Naive B cell (primary cell): ENCODE data around the gene CCNL2. TPM values are rescaled to one million over a fixed set of nuclear protein-coding genes. Genes with fewer than 3 reads are reported as not detected.
A peak's percentile ranks its signal among the peaks of the same experiment; 100 is the strongest.
"Not testable (repeated sequence)": the region's sequence is repeated elsewhere in the genome, so short reads cannot be mapped to it uniquely, and the experiment has no call there.

Experiments used
- ATAC-seq, 2 donors: fragments of 150-1000 bp; cut with Tn5 transposase; 2 replicates each; pipeline ENCODE4 v1.10.0; 2021; ENCODE audit warnings: low read depth in 2 of 2, mild to moderate bottlenecking in 2 of 2, moderate library complexity in 2 of 2
- DNase-seq: peaks from one replicate; pipeline ENCODE4 v3.0.0; 2022
- H3K27ac Mint-ChIP-seq, 6 donors: one replicate each; pipeline ENCODE4 v1.8.0; 2020 to 2022; ENCODE audit warnings: mild to moderate bottlenecking in 6 of 6, mixed read lengths in 6 of 6, moderate library complexity in 5 of 6, inconsistent platforms in 2 of 6
- H3K27me3 Mint-ChIP-seq, 3 donors: one replicate each; pipeline ENCODE4 v1.8.0; 2021 to 2022; ENCODE audit warnings: mixed read lengths in 3 of 3, mild to moderate bottlenecking in 1 of 3
- H3K36me3 Mint-ChIP-seq, 2 donors: one replicate each; pipeline ENCODE4 v1.8.0; 2020 to 2022; ENCODE audit warnings: mixed read lengths in 2 of 2, inconsistent platforms in 1 of 2, mild to moderate bottlenecking in 1 of 2
- H3K4me1 Mint-ChIP-seq, 3 donors: one replicate each; pipeline ENCODE4 v1.8.0; 2020 to 2022; ENCODE audit warnings: mixed read lengths in 3 of 3, inconsistent platforms in 1 of 3, mild to moderate bottlenecking in 1 of 3, moderate library complexity in 1 of 3
- H3K4me3 Mint-ChIP-seq, 8 donors: one replicate each; pipeline ENCODE4 v1.8.0; 2020 to 2022; ENCODE audit warnings: mild to moderate bottlenecking in 8 of 8, mixed read lengths in 8 of 8, moderate library complexity in 8 of 8, inconsistent platforms in 2 of 8
- H3K9me3 Mint-ChIP-seq, 7 donors: one replicate each; pipeline ENCODE4 v1.8.0; 2020 to 2022; ENCODE audit warnings: mixed read lengths in 7 of 7, mild to moderate bottlenecking in 5 of 7, inconsistent platforms in 2 of 7, moderate library complexity in 1 of 7
- polyA plus RNA-seq, 6 donors: library from polyadenylated mRNA; unstranded; fragments of 300-500 nt; fragmentation: Illumina TruSeq; gene quantifications; one replicate each; pipeline ENCODE4 v1.2.3, GENCODE V29; 2021; ENCODE audit warnings: low read depth in 6 of 6

CCNL2 gene
- polyA plus RNA-seq, 6 donors from 2014 or later = 16.8 to 50.2 (median 24.6) TPM

- Mint-ChIP-seq H3K36me3 (no peaks in the 10 kb centered on the region), H3K9me3 (no peaks in the 10 kb centered on the region), H3K27me3 (peaks cover 14 to 51% (median 31%) of the 10 kb centered on the region in 3 donors), H3K27ac (no peak within 1 kb of the TSS), H3K4me1 (peaks cover 5 to 13% (median 8%) of the 10 kb centered on the region in 3 donors), H3K4me3 (peak within 1 kb of the TSS in 5 of 8 donors; percentile 19 to 73 (median 71))
- ATAC-seq (no peak), DNase-seq (no peak)
Observed at GRCh38 chr1:1421147-1421906, 22.2 kb upstream of the CCNL2 start, which contains the start of gene ANKRD65. ANKRD65 (minus strand) TSS chr1:1421276; CDS start chr1:1421005, 271 bp downstream.

DNA sequence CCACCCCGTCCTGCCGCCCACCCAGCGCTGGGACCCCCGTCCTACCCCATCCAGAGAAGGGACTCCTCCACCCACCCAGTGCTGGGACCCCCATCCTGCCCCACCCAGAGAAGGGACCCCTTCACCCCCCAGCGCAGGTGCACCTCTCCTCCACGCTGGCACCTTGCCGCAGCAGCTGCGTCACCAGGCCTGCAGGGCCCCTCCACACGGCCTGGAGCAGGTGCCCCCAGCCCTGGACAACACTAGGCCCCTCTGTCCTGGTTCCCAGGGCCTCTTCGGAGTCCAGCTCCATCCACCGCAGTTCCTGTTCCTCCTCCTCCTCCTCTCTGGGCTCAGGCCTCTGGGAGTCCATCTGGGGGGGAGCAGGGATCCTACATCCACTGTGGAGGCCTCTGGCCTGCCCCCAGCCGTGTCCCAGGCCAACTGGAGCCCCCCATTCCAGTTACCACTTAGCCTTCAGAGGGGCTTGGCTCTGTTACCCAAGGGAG is 21.6 kb upstream of the CCNL2 start:
- H3K36me3 Mint-ChIP-seq = no peaks in the 10 kb centered on the region
- DNase-seq (no peak), ATAC-seq (no peak)
- H3K9me3 Mint-ChIP-seq = no peaks in the 10 kb centered on the region
- H3K27me3 Mint-ChIP-seq = peaks cover 14 to 44% (median 25%) of the 10 kb centered on the region in 3 donors
- H3K4me1 Mint-ChIP-seq = peaks cover 5 to 12% (median 8%) of the 10 kb centered on the region in 3 donors
- H3K27ac Mint-ChIP-seq = no peak overlapping the region
- peak overlapping the region in 4 of 8 donors; percentile 19 to 73 (median 72) for H3K4me3 Mint-ChIP-seq

DNA sequence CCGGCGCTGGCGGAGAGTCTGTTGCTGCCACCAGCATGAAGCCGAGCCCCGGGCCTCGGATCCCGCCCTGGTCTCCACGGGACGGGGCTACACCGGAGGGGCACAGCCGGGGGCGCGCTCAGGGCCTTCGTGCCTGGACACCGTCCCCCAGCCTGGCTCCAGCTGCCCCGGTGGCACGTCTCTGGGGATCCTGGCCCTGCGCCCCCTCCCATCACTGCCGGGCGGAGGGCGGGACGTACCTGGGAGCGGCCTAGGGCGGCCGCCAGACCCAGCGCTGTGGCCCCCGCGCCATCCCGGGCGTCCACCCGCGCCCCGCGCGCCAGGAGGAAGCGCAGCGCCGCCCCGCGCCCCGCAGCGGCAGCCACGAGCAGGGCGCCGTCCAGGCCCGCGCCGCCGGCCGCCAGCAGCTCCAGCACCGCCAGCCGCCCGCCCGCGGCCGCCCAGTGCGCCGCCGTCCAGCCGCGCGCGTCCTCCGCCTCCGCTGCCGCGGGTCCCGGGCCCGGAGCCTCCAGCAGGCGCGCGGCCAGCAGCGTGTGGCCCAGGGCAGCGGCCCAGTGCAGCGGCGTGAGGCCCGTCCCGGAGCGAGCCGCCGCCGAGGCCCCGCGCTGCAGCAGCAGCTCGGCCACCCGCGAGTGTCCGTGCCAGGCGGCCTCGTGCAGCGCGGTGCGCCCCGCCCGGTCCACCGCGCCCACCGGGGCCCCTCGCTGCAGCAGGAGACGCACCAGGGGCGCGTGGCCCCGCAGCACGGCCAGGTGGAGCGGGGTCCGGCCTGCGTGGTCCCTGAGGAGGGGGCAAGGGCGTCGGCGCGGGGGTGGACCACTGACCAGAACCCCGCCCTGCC is 20.9 kb upstream of the CCNL2 start:
- Mint-ChIP-seq H3K4me3 (peak overlapping the region in 1 of 8 donors; percentile 73), H3K36me3 (no peaks in the 10 kb centered on the region), H3K9me3 (no peaks in the 10 kb centered on the region), H3K27ac (no peak overlapping the region), H3K4me1 (peaks cover 5 to 12% (median 8%) of the 10 kb centered on the region in 3 donors), H3K27me3 (peaks cover 14 to 39% (median 24%) of the 10 kb centered on the region in 3 donors)
- DNase-seq (no peak), ATAC-seq (peak; percentile 64 to 68)

GRCh38 chr1:1419363-1419812 is 20.3 kb upstream of the CCNL2 start:
- DNase-seq (no peak), ATAC-seq (no peak)
- no peak overlapping the region for H3K27ac Mint-ChIP-seq
- no peak overlapping the region for H3K4me3 Mint-ChIP-seq
- H3K27me3 Mint-ChIP-seq = peaks cover 8 to 32% (median 24%) of the 10 kb centered on the region in 3 donors
- H3K36me3 Mint-ChIP-seq = no peaks in the 10 kb centered on the region
- H3K9me3 Mint-ChIP-seq = no peaks in the 10 kb centered on the region
- H3K4me1 Mint-ChIP-seq = peaks cover 5 to 12% (median 8%) of the 10 kb centered on the region in 3 donors

GRCh38 chr1:1418464-1419362 is 19.6 kb upstream of the CCNL2 start:
- Mint-ChIP-seq H3K4me3 (peak overlapping the region in 7 of 8 donors; percentile 4 to 78 (median 41)), H3K9me3 (no peaks in the 10 kb centered on the region), H3K27me3 (peaks cover 7 to 27% (median 24%) of the 10 kb centered on the region in 3 donors), H3K27ac (peak overlapping the region in 5 of 6 donors; percentile 7 to 85 (median 74)), H3K36me3 (no peaks in the 10 kb centered on the region), H3K4me1 (peaks cover 5 to 12% (median 8%) of the 10 kb centered on the region in 3 donors)
- ATAC-seq (no peak), DNase-seq (no peak)

DNA sequence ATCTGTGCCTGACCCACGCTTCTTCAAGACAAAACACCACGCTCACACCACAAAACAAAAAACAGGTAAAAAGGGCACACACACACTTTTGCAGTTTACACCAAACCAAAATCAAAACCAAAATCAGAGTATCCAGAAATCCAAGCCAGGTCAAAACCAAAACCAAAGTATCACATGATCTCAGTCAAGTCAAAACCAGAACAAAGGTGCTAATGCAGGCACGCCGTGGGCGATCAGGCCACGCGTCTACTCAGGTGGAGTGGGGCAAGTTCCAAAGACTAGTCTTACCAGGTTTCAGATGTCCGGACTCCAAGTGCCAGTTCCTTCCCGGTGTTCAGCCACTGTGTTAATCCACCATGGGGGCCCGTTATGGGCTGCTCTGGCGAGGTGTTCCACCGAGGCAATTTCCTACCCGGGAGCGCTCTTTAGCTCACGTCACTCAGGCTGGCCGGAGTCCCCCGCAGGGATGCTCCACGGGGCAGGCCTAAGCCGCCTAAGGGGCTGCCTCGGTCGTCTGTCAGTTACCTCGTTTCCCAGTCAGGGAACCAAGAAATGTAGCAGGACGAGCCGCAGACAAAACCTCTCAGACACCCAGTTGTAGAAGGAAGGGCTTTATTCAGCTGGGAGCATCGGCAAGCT is 18.8 kb upstream of the CCNL2 start:
- H3K27ac Mint-ChIP-seq = peak overlapping the region in 4 of 6 donors; percentile 25 to 40 (median 34)
- ATAC-seq, H3K36me3 Mint-ChIP-seq, H3K9me3 Mint-ChIP-seq, DNase-seq: not testable (repeated sequence)
- H3K4me1 Mint-ChIP-seq = peaks cover 5 to 12% (median 8%) of the 10 kb centered on the region in 3 donors
- H3K27me3 Mint-ChIP-seq = peaks cover 4 to 23% (median 21%) of the 10 kb centered on the region in 3 donors
- H3K4me3 Mint-ChIP-seq = peak overlapping the region in 3 of 8 donors; percentile 21 to 56 (median 41)

GRCh38 chr1:1417396-1417795 is 18.3 kb upstream of the CCNL2 start:
- Mint-ChIP-seq H3K4me1 (peaks cover 5 to 12% (median 8%) of the 10 kb centered on the region in 3 donors), H3K27me3 (peaks cover 0 to 17% (median 16%) of the 10 kb centered on the region in 3 donors), H3K27ac (peak overlapping the region in 3 of 6 donors; percentile 3 to 40 (median 25))
- not testable (repeated sequence) for H3K9me3 Mint-ChIP-seq, H3K36me3 Mint-ChIP-seq, H3K4me3 Mint-ChIP-seq, DNase-seq, ATAC-seq

DNA sequence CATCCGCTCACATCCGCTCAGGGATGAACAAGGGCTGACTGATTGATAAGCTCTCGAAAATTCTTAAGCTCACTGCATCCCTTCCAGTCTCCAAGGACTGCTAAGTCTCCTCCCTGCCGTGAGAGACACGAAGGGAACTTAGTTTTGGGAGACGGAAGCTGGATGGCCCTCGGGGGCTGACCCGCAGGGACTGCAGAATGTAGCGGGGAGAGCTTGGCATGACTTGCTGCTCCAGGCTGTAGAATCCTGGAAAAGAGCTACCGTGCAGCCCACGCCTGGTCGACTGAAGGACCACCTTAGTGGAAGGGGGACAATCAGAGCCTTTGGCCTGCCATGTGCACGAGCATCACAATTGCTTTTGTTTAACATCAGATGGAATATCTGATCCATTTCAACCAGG is 16.6 kb upstream of the CCNL2 start:
- Mint-ChIP-seq H3K27me3 (peaks cover 0 to 3% (median 3%) of the 10 kb centered on the region in 3 donors), H3K36me3 (no peaks in the 10 kb centered on the region), H3K4me3 (no peak overlapping the region), H3K9me3 (peaks cover 0 to 2% (median 0%) of the 10 kb centered on the region in 7 donors), H3K27ac (no peak overlapping the region), H3K4me1 (peaks cover 7 to 14% (median 12%) of the 10 kb centered on the region in 3 donors)
- ATAC-seq (no peak), DNase-seq (no peak)

- Mint-ChIP-seq H3K4me1 (peaks cover 4 to 19% (median 12%) of the 10 kb centered on the region in 3 donors), H3K4me3 (peak overlapping the region in 1 of 8 donors; percentile 68)
- DNase-seq, H3K9me3 Mint-ChIP-seq, H3K27ac Mint-ChIP-seq, H3K27me3 Mint-ChIP-seq, H3K36me3 Mint-ChIP-seq, ATAC-seq: not testable (repeated sequence)
Observed at GRCh38 chr1:1412311-1412902, 13.3 kb upstream of the CCNL2 start.

DNA sequence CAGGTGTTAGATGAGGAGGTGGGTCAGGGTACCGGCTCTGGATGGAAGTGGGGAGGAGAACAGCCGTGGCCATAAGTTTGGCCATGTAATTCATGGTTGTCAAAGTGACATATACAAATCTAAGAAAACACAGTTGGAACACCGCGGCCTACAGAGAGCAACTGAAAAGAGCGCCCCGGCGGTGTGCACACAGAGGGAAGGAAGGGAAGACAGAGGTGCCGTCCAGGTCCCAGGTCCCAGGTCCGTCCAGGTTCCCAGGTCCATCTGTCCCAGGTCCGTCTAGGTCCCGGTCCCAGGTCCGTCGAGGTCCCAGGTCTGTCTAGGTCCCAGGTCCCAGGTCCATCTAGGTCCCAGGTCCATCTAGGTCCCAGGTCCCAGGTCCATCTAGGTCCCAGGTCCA is 12.5 kb upstream of the CCNL2 start:
- DNase-seq (no peak), ATAC-seq (no peak)
- Mint-ChIP-seq H3K4me1 (peaks cover 4 to 22% (median 12%) of the 10 kb centered on the region in 3 donors), H3K27me3 (no peaks in the 10 kb centered on the region), H3K4me3 (no peak overlapping the region), H3K36me3 (no peaks in the 10 kb centered on the region), H3K27ac (peak overlapping the region in 2 of 6 donors; percentile 41 to 45), H3K9me3 (peaks cover 0 to 2% (median 0%) of the 10 kb centered on the region in 7 donors)

GRCh38 chr1:1410238-1410637 is 11.1 kb upstream of the CCNL2 start:
- not testable (repeated sequence) for H3K9me3 Mint-ChIP-seq, DNase-seq, ATAC-seq, H3K36me3 Mint-ChIP-seq, H3K27ac Mint-ChIP-seq, H3K27me3 Mint-ChIP-seq
- Mint-ChIP-seq H3K4me1 (peaks cover 9 to 35% (median 17%) of the 10 kb centered on the region in 3 donors), H3K4me3 (peak overlapping the region in 4 of 8 donors; percentile 47 to 76 (median 54))
